IPS DF 4.7 (cell line): ENCODE measurements around the gene ZMPSTE24.
"Not testable (repeated sequence)": the region's sequence is repeated elsewhere in the genome, so short reads cannot be mapped to it uniquely, and the experiment has no call there.

Experiments
- DNase-seq: peaks from one replicate; pipeline ENCODE4 v3.0.0-alpha.2; 2013; ENCODE audit warnings: low spot score; ENCODE audit errors: extremely low read depth

ZMPSTE24 gene

GRCh38 chr1:40257688-40258444 is at the start of gene ZMPSTE24:
TSS of gene ZMPSTE24 (plus strand) at chr1:40258236. CDS start at chr1:40258272, 36 bp downstream.
- DNase-seq = peak; percentile 86

- DNase-seq = no peak
Measured at GRCh38 chr1:40210511-40211204, 47.4 kb upstream of the ZMPSTE24 start.

GRCh38 chr1:40218333-40218732 is 39.7 kb upstream of the ZMPSTE24 start:
- no peak for DNase-seq

- not testable (repeated sequence) for DNase-seq
Measured at GRCh38 chr1:40221471-40221905, 36.5 kb upstream of the ZMPSTE24 start.

GRCh38 chr1:40221977-40222772 is 35.9 kb upstream of the ZMPSTE24 start:
- no peak for DNase-seq

GRCh38 chr1:40224040-40224439 is 34.0 kb upstream of the ZMPSTE24 start:
- DNase-seq = no peak

GRCh38 chr1:40226192-40226591 is 31.8 kb upstream of the ZMPSTE24 start:
- DNase-seq = no peak

- DNase-seq = no peak
Measured at GRCh38 chr1:40232444-40232843, 25.6 kb upstream of the ZMPSTE24 start.

- no peak for DNase-seq
Measured at GRCh38 chr1:40239626-40240025, 18.4 kb upstream of the ZMPSTE24 start.

GRCh38 chr1:40240390-40240789 is 17.6 kb upstream of the ZMPSTE24 start:
- DNase-seq = no peak

- no peak for DNase-seq
Measured at GRCh38 chr1:40241362-40241761, 16.7 kb upstream of the ZMPSTE24 start.

GRCh38 chr1:40243351-40243750 is 14.7 kb upstream of the ZMPSTE24 start:
- DNase-seq = no peak

- no peak for DNase-seq
Measured at GRCh38 chr1:40244138-40244744, 13.8 kb upstream of the ZMPSTE24 start.

- no peak for DNase-seq
Measured at GRCh38 chr1:40245686-40246085, 12.3 kb upstream of the ZMPSTE24 start.

GRCh38 chr1:40247655-40248054 is 10.4 kb upstream of the ZMPSTE24 start, which contains the start of gene TMCO2:
TSS of gene TMCO2 (plus strand) at chr1:40247937. CDS start at chr1:40247994, 57 bp downstream.
- no peak for DNase-seq

GRCh38 chr1:40248412-40248811 is 9.6 kb upstream of the ZMPSTE24 start:
- no peak for DNase-seq

GRCh38 chr1:40251456-40251855 is 6.6 kb upstream of the ZMPSTE24 start:
- DNase-seq = no peak

- no peak for DNase-seq
Measured at GRCh38 chr1:40252601-40253000, 5.4 kb upstream of the ZMPSTE24 start.

GRCh38 chr1:40255231-40255630 is 2.8 kb upstream of the ZMPSTE24 start:
- DNase-seq = no peak

- DNase-seq = no peak
Measured at GRCh38 chr1:40256401-40257084, 1.5 kb upstream of the ZMPSTE24 start.

- DNase-seq = no peak
Measured at GRCh38 chr1:40257313-40257687, 736 bp upstream of the ZMPSTE24 start.
